Coronary artery (tissue), 2 donors: ENCODE measurements around the gene MAPKBP1.

ENCODE experiments used
- DNase-seq: peaks from one replicate; pipeline ENCODE4 v3.0.0-alpha.2; 2017; ENCODE audit warnings: low spot score
- H3K27ac ChIP-seq, 2 donors: fragments of 200-600 bp; sonication (generic); one replicate each; pipeline ENCODE4 v1.5.1; 2016 to 2019
- H3K4me3 ChIP-seq: fragments of 200-600 bp; sonication (generic); 2 replicates; pipeline ENCODE4 v1.5.1; 2016; ENCODE audit warnings: mild to moderate bottlenecking, moderate library complexity
- CTCF ChIP-seq: fragments of 200-600 bp; sonication (generic); IDR thresholded peaks from one replicate; pipeline ENCODE4 v1.5.1; 2019; ENCODE audit warnings: antibody characterized with exemption

Gene MAPKBP1

GRCh38 chr15:41809121-41809520, 34.8 kb downstream of the MAPKBP1 start:
- no peak overlapping the region for H3K4me3 ChIP-seq
- no peak for DNase-seq
- H3K27ac ChIP-seq = no peak overlapping the region
- no peak for TF ChIP-seq CTCF

- no peak for DNase-seq
- TF ChIP-seq CTCF = no peak
- no peak overlapping the region for H3K4me3 ChIP-seq
- no peak overlapping the region for H3K27ac ChIP-seq
Observed at GRCh38 chr15:41809526-41810220, 35.4 kb downstream of the MAPKBP1 start.

GRCh38 chr15:41810651-41811431, 36.6 kb downstream of the MAPKBP1 start:
- no peak for DNase-seq
- Histone ChIP-seq H3K27ac (no peak overlapping the region), H3K4me3 (no peak overlapping the region)
- TF ChIP-seq CTCF = no peak

GRCh38 chr15:41811432-41812195, 37.3 kb downstream of the MAPKBP1 start:
- DNase-seq = peak; percentile 84
- no peak overlapping the region for H3K4me3 ChIP-seq
- peak; percentile 91 for TF ChIP-seq CTCF
- H3K27ac ChIP-seq = no peak overlapping the region

GRCh38 chr15:41812820-41813375, 38.6 kb downstream of the MAPKBP1 start:
- DNase-seq = no peak
- H3K27ac ChIP-seq = no peak overlapping the region
- TF ChIP-seq CTCF = no peak
- no peak overlapping the region for H3K4me3 ChIP-seq

GRCh38 chr15:41813426-41813825, 39.1 kb downstream of the MAPKBP1 start:
- TF ChIP-seq CTCF = no peak
- no peak for DNase-seq
- no peak overlapping the region for H3K4me3 ChIP-seq
- H3K27ac ChIP-seq = no peak overlapping the region
